ENCODE measurements around the gene ZAR1L. TPM values are rescaled to one million over a fixed set of nuclear protein-coding genes. Genes with fewer than 3 reads are reported as not detected.

The ZAR1L gene
- total RNA-seq, 4 donors from 2014 or later: not detected

DNA sequence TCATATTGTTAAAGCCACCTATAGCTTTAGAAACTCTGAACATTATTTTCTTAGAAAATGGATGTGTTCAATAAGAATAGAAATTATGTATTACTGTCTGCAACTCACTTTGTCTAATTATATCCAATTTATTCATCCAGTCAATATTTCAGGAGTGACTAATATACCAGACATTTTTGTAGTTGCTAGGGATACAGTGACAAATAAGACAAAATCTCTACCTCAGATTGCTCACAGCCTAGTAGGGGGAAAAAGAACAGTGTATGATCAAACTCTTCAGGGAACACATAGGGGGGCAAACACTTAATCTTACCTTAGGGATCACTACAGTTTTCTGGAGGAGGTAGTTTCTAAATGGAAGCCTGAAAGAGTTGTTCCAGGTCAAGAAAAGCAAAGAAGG lies 8.7 kb upstream of the ZAR1L start:
- intact Hi-C loops (cut with DNase I; ENCODE audit: low total_unique reads): no loop called here

DNA sequence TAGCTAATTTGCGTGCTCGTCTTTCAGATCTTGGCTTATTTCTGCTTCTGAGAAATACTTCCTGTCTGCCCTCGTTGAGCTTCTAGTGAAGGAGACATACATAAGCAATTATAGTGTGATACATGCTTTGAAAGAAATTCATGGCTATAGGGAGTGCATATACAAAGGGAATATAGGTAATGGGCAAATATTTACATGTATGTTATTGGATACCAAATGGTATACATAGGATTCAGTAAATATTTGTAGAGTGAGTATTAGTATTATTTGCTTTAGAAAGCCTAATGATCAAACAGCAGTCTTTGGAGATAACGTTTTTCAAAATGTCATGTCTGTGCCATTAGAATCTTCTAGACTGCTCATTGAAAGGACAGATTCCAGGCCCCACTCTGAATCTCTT lies 5.4 kb upstream of the ZAR1L start:
- no peak for DNase-seq
- Histone ChIP-seq H3K4me3 (no peak overlapping the region), H3K4me1 (peaks cover 3 to 9% (median 5%) of the 10 kb centered on the region in 4 donors), H3K9me3 (no peaks in the 10 kb centered on the region), H3K36me3 (no peaks in the 10 kb centered on the region), H3K27ac (no peak overlapping the region), H3K27me3 (no peaks in the 10 kb centered on the region)
- intact Hi-C loops (cut with DNase I; ENCODE audit: low total_unique reads) (no loop called here), in situ Hi-C loops (cut with MboI; ENCODE audit: low pct_ligation_motif_present in 1 of 4, low pct_unique_long_range_greater_than_20kb in 1 of 4, low sequenced_read_pairs in 3 of 4) (loop anchor here in 2 of 4 donors (25.0 kb wide), 2 partner anchors 308 to 408 kb away; no protein-coding TSS in a partner anchor)
- TF ChIP-seq EP300 (IDR thresholded peaks at IDR 0.05; ENCODE audit: low read depth) (no peak), POLR2AphosphoS5 (IDR thresholded peaks at IDR 0.05) (no peak), POLR2A (IDR thresholded peaks at IDR 0.05) (no peak)
- TF ChIP-seq, protein P1, sequence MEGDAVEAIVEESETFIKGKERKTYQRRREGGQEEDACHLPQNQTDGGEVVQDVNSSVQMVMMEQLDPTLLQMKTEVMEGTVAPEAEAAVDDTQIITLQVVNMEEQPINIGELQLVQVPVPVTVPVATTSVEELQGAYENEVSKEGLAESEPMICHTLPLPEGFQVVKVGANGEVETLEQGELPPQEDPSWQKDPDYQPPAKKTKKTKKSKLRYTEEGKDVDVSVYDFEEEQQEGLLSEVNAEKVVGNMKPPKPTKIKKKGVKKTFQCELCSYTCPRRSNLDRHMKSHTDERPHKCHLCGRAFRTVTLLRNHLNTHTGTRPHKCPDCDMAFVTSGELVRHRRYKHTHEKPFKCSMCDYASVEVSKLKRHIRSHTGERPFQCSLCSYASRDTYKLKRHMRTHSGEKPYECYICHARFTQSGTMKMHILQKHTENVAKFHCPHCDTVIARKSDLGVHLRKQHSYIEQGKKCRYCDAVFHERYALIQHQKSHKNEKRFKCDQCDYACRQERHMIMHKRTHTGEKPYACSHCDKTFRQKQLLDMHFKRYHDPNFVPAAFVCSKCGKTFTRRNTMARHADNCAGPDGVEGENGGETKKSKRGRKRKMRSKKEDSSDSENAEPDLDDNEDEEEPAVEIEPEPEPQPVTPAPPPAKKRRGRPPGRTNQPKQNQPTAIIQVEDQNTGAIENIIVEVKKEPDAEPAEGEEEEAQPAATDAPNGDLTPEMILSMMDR (IDR thresholded peaks at IDR 0.05): no peak
- WGBS, 2 donors (ENCODE audit: low coverage in 1 of 2): 72 to 88% methylated on average over 4 of the region's 4 CpGs

More for the DNA sequence above, 8.7 kb upstream of the ZAR1L start:
- H3K4me1 ChIP-seq: no peaks in the 10 kb centered on the region
- TF ChIP-seq POLR2A (IDR thresholded peaks at IDR 0.05) (no peak), POLR2AphosphoS5 (IDR thresholded peaks at IDR 0.05) (no peak), EP300 (IDR thresholded peaks at IDR 0.05; ENCODE audit: low read depth) (no peak)
- TF ChIP-seq, protein P1 (IDR thresholded peaks at IDR 0.05): no peak
- H3K36me3 ChIP-seq: no peaks in the 10 kb centered on the region
- H3K27ac ChIP-seq: no peak overlapping the region
- in situ Hi-C loops (cut with MboI; ENCODE audit: low pct_ligation_motif_present in 1 of 4, low pct_unique_long_range_greater_than_20kb in 1 of 4, low sequenced_read_pairs in 3 of 4): loop anchor here in 2 of 4 donors (25.0 kb wide), 2 partner anchors 312 to 412 kb away; no protein-coding TSS in a partner anchor
- no peaks in the 10 kb centered on the region for H3K9me3 ChIP-seq
- DNase-seq: no peak
- no peak overlapping the region for H3K4me3 ChIP-seq
- no peaks in the 10 kb centered on the region for H3K27me3 ChIP-seq

DNA sequence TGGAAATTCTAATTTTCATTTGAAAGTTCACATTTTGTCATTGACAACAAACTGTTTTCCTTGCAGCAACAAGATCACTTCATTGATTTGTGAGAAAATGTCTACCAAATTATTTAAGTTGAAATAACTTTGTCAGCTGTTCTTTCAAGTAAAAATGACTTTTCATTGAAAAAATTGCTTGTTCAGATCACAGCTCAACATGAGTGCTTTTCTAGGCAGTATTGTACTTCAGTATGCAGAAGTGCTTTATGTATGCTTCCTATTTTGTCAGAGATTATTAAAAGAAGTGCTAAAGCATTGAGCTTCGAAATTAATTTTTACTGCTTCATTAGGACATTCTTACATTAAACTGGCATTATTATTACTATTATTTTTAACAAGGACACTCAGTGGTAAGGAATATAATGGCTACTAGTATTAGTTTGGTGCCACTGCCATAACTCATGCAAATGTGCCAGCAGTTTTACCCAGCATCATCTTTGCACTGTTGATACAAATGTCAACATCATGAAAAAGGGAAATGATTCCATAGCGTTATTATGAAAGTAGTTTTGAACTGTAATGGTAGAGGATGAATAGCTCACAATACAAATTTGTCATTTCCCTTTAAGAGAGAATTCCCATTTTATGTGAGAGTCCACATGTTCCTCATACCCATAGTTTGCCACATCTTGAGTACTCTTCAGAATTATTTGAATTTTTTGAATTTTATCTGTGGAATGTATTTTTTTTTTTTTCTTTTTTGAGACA lies 2.7 kb upstream of the ZAR1L start:
- in situ Hi-C loops (cut with MboI; ENCODE audit: low pct_ligation_motif_present in 1 of 4, low pct_unique_long_range_greater_than_20kb in 1 of 4, low sequenced_read_pairs in 3 of 4): loop anchor here in 2 of 4 donors (25.0 kb wide), 2 partner anchors 306 to 406 kb away; no protein-coding TSS in a partner anchor
- H3K27ac ChIP-seq: no peak overlapping the region
- WGBS, 2 donors (ENCODE audit: low coverage in 1 of 2): 76 to 88% methylated on average over 2 of the region's 2 CpGs
- intact Hi-C loops (cut with DNase I; ENCODE audit: low total_unique reads): no loop called here
- no peaks in the 10 kb centered on the region for H3K36me3 ChIP-seq
- DNase-seq: no peak
- no peaks in the 10 kb centered on the region for H3K9me3 ChIP-seq
- peaks cover 3 to 13% (median 8%) of the 10 kb centered on the region in 4 donors for H3K4me1 ChIP-seq
- H3K27me3 ChIP-seq: no peaks in the 10 kb centered on the region
- TF ChIP-seq EP300 (IDR thresholded peaks at IDR 0.05; ENCODE audit: low read depth): no peak
- TF ChIP-seq, protein P1 (IDR thresholded peaks at IDR 0.05): no peak
- no peak overlapping the region for H3K4me3 ChIP-seq

DNA sequence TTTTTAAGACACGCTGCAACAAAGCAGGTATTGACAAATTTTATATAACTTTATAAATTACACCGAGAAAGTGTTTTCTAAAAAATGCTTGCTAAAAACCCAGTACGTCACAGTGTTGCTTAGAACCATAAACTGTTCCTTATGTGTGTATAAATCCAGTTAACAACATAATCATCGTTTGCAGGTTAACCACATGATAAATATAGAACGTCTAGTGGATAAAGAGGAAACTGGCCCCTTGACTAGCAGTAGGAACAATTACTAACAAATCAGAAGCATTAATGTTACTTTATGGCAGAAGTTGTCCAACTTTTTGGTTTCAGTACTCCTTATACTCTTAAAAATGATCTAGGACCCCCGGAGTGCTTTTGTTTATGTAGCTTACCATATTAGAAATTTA lies 1.3 kb upstream of the ZAR1L start:
- peaks cover 3 to 13% (median 8%) of the 10 kb centered on the region in 4 donors for H3K4me1 ChIP-seq
- no peaks in the 10 kb centered on the region for H3K36me3 ChIP-seq
- intact Hi-C loops (cut with DNase I; ENCODE audit: low total_unique reads): no loop called here
- no peaks in the 10 kb centered on the region for H3K9me3 ChIP-seq
- DNase-seq: no peak
- H3K27ac ChIP-seq: peak overlapping the region; percentile 88 to 95 (median 92)
- H3K4me3 ChIP-seq: peak overlapping the region in 3 of 4 donors; percentile 63 to 86 (median 81)
- TF ChIP-seq, protein P1 (IDR thresholded peaks at IDR 0.05): no peak
- no peak for TF ChIP-seq EP300 (IDR thresholded peaks at IDR 0.05; ENCODE audit: low read depth)
- no peak for TF ChIP-seq POLR2AphosphoS5 (IDR thresholded peaks at IDR 0.05)
- no peak for TF ChIP-seq POLR2A (IDR thresholded peaks at IDR 0.05)
- WGBS, 2 donors (ENCODE audit: low coverage in 1 of 2): 41 to 42% methylated on average over 6 of the region's 6 CpGs
- H3K27me3 ChIP-seq: no peaks in the 10 kb centered on the region
- in situ Hi-C loops (cut with MboI; ENCODE audit: low pct_ligation_motif_present in 1 of 4, low pct_unique_long_range_greater_than_20kb in 1 of 4, low sequenced_read_pairs in 3 of 4): loop anchor here in 2 of 4 donors (25.0 kb wide), 2 partner anchors 304 to 404 kb away; no protein-coding TSS in a partner anchor

Measured in transverse colon (tissue), 4 donors.